ENCODE results near the gene ELL2. TPM values are rescaled to one million over a fixed set of nuclear protein-coding genes. Genes with fewer than 3 reads are reported as not detected.

The ELL2 gene
- total and polyA plus RNA-seq, 2 of the 13 experiments (the other 11 are each of a cell fraction or from before 2014, with no cell fraction given) = 78.9 to 97.1 TPM

DNA sequence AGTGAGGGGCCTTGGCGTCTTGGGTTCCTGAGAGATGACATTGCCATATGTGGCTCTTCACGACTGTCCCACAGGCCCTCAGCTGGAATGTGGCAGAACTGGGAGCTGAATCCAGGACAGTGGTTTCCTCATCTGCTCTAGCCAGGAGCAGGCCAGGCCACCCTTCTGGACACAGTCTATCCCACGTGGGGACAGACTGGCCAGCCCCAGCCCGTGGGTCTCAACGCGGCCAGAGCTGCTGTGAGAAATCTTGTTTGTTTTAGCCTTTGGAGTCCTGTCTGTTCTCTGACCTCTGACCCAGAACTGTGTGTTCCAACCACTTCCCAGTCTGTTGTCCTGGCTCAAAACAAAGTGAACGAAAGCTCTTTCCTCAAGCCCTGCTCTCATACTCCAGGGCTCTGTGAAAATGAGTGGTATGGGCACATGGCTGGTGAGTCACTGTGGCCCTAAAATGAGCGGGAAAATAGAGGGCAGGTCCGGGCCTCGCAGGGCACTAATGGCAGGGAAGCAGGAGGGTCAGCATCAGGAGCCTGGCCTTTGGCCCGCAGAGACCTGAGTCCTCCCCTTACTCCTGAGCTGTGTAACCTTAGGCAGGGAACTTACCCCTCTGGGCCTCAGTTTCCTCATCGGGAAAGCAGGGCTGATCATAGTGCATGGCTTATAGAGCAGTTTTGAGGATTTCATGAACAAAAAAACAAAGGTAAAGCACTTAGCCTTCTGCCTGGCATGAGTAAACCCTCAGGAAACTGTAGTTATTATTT is 104.3 kb downstream of the ELL2 start (continued):
- TF ChIP-seq, protein P1, sequence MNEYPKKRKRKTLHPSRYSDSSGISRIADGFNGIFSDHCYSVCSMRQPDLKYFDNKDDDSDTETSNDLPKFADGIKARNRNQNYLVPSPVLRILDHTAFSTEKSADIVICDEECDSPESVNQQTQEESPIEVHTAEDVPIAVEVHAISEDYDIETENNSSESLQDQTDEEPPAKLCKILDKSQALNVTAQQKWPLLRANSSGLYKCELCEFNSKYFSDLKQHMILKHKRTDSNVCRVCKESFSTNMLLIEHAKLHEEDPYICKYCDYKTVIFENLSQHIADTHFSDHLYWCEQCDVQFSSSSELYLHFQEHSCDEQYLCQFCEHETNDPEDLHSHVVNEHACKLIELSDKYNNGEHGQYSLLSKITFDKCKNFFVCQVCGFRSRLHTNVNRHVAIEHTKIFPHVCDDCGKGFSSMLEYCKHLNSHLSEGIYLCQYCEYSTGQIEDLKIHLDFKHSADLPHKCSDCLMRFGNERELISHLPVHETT (CRISPR knock-in tag; conservative IDR thresholded peaks at IDR 0.05) = 0 out of 2 replicates have a peak, but pooled peaks have one; percentile 35
- TF ChIP-seq ZNF530 (CRISPR knock-in tag; IDR thresholded peaks at IDR 0.05; ENCODE audit: low read depth) (no peak), SIX1 (CRISPR knock-in tag; IDR thresholded peaks at IDR 0.05; ENCODE audit: borderline replicate concordance) (no peak), CEBPZ (IDR thresholded peaks at IDR 0.05; ENCODE audit: low read length) (no peak), KDM1A (CRISPR knock-in tag; IDR thresholded peaks at IDR 0.05) (no peak; the same call in 1 of the 2 replicates), ZNF776 (CRISPR knock-in tag; IDR thresholded peaks at IDR 0.05) (peak; percentile 78; the same call in 1 of the 2 replicates), ZFP1 (CRISPR knock-in tag; IDR thresholded peaks at IDR 0.05) (no peak; the same call in 1 of the 2 replicates), MTA1 (CRISPR knock-in tag; IDR thresholded peaks at IDR 0.05; ENCODE audit: borderline replicate concordance) (peak; percentile 93)
- TF ChIP-seq, protein P2, sequence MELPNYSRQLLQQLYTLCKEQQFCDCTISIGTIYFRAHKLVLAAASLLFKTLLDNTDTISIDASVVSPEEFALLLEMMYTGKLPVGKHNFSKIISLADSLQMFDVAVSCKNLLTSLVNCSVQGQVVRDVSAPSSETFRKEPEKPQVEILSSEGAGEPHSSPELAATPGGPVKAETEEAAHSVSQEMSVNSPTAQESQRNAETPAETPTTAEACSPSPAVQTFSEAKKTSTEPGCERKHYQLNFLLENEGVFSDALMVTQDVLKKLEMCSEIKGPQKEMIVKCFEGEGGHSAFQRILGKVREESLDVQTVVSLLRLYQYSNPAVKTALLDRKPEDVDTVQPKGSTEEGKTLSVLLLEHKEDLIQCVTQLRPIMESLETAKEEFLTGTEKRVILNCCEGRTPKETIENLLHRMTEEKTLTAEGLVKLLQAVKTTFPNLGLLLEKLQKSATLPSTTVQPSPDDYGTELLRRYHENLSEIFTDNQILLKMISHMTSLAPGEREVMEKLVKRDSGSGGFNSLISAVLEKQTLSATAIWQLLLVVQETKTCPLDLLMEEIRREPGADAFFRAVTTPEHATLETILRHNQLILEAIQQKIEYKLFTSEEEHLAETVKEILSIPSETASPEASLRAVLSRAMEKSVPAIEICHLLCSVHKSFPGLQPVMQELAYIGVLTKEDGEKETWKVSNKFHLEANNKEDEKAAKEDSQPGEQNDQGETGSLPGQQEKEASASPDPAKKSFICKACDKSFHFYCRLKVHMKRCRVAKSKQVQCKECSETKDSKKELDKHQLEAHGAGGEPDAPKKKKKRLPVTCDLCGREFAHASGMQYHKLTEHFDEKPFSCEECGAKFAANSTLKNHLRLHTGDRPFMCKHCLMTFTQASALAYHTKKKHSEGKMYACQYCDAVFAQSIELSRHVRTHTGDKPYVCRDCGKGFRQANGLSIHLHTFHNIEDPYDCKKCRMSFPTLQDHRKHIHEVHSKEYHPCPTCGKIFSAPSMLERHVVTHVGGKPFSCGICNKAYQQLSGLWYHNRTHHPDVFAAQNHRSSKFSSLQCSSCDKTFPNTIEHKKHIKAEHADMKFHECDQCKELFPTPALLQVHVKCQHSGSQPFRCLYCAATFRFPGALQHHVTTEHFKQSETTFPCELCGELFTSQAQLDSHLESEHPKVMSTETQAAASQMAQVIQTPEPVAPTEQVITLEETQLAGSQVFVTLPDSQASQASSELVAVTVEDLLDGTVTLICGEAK (IDR thresholded peaks at IDR 0.05) = no peak
- TF ChIP-seq, protein P2 (CRISPR knock-in tag; IDR thresholded peaks at IDR 0.05) = peak; percentile 87
- TF ChIP-seq, protein P3, sequence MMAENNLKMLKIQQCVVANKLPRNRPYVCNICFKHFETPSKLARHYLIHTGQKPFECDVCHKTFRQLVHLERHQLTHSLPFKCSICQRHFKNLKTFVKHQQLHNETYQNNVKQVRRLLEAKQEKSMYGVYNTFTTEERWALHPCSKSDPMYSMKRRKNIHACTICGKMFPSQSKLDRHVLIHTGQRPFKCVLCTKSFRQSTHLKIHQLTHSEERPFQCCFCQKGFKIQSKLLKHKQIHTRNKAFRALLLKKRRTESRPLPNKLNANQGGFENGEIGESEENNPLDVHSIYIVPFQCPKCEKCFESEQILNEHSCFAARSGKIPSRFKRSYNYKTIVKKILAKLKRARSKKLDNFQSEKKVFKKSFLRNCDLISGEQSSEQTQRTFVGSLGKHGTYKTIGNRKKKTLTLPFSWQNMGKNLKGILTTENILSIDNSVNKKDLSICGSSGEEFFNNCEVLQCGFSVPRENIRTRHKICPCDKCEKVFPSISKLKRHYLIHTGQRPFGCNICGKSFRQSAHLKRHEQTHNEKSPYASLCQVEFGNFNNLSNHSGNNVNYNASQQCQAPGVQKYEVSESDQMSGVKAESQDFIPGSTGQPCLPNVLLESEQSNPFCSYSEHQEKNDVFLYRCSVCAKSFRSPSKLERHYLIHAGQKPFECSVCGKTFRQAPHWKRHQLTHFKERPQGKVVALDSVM (CRISPR knock-in tag; IDR thresholded peaks at IDR 0.05) = 0 out of 2 replicates have a peak, but pooled peaks have one; percentile 27
- TF ChIP-seq, protein P4, sequence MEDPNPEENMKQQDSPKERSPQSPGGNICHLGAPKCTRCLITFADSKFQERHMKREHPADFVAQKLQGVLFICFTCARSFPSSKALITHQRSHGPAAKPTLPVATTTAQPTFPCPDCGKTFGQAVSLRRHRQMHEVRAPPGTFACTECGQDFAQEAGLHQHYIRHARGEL (CRISPR knock-in tag; IDR thresholded peaks at IDR 0.05) = no peak

Data from HepG2 (cell line).